H1 (cell line): ENCODE measurements around the gene ATP6V1F. TPM values are rescaled to one million over a fixed set of nuclear protein-coding genes. Genes with fewer than 3 reads are reported as not detected.

Source experiments
- CTCF ChIA-PET: fragments of 300-600 bp; sonication (Branson Sonifier 250); formaldehyde crosslinking; loops from one replicate; lab custom pipeline; 2021; ENCODE audit not compliant: partially characterized antibody; lab: Charles Lee
- POLR2A ChIA-PET: fragments of 300-600 bp; sonication (Branson Sonifier 250); formaldehyde crosslinking; loops from one replicate; lab custom pipeline; 2021; ENCODE audit warnings: inconsistent platforms; ENCODE audit not compliant: partially characterized antibody; lab: Charles Lee
- DNase-seq, 2 experiments: peaks; one replicate each; pipeline versions ENCODE4 v3.0.0 to v3.0.0-alpha.2; 2010 to 2022; ENCODE audit warnings: low spot score in 2 of 2, low read depth in 1 of 2, mixed read lengths in 1 of 2
- FAIRE-seq: peaks from 2 replicates; lab custom pipeline; 2011; peaks lifted over from hg19 to GRCh38; lab: Jason Lieb, UNC
- H2AFZ ChIP-seq: 2 replicates; pipeline ENCODE4 v1.8.1; 2012; ENCODE audit warnings: low read length, inconsistent platforms
- H2AK5ac ChIP-seq: 2 replicates; pipeline ENCODE4 v1.6.1; 2013; ENCODE audit warnings: low read depth, low read length
- H2BK120ac ChIP-seq: replicated peaks from 2 replicates; pipeline ENCODE3; 2013; ENCODE audit warnings: low read depth, low read length, inconsistent platforms
- H2BK12ac ChIP-seq: 2 replicates; pipeline ENCODE4 v1.6.1; 2013; ENCODE audit warnings: low read depth, low read length
- H2BK15ac ChIP-seq: 2 replicates; pipeline ENCODE4 v1.6.1; 2013; ENCODE audit warnings: low read length
- H2BK20ac ChIP-seq: 2 replicates; pipeline ENCODE4 v1.6.1; 2013; ENCODE audit warnings: low read length
- H2BK5ac ChIP-seq: 2 replicates; pipeline ENCODE4 v1.6.1; 2013; ENCODE audit warnings: low read depth, low read length
- H3K14ac ChIP-seq: 2 replicates; pipeline ENCODE4 v1.6.1; 2013; ENCODE audit warnings: inconsistent platforms; ENCODE audit not compliant: insufficient read length
- H3K18ac ChIP-seq: 2 replicates; pipeline ENCODE4 v1.6.1; 2013; ENCODE audit warnings: low read length; ENCODE audit errors: extremely low read depth
- H3K23ac ChIP-seq: 2 replicates; pipeline ENCODE4 v1.6.1; 2013; ENCODE audit warnings: inconsistent platforms; ENCODE audit not compliant: insufficient read length
- H3K23me2 ChIP-seq: 2 replicates; pipeline ENCODE4 v1.6.1; 2013; ENCODE audit warnings: low read depth, low read length
- H3K27ac ChIP-seq: 2 replicates; pipeline ENCODE4 v1.6.1; 2011; ENCODE audit warnings: low read depth, low read length, inconsistent platforms
- H3K27me3 ChIP-seq, 4 experiments: replicated peaks in 1 of 4; 1 replicate in 1 of 4; 2 replicates in 3 of 4; pipeline versions ENCODE4 v1.6.1 to v1.8.1; 2011 to 2013; ENCODE audit warnings: low read length in 3 of 4, mild to moderate bottlenecking in 3 of 4, inconsistent platforms in 2 of 4, mixed read lengths in 2 of 4, moderate library complexity in 1 of 4; ENCODE audit not compliant: control insufficient read depth in 3 of 4, insufficient read depth in 3 of 4; ENCODE audit errors: extremely low read depth in 1 of 4
- H3K36me3 ChIP-seq, 4 experiments: 2 replicates each; pipeline versions ENCODE4 v1.6.1 to v1.8.1; 2011 to 2013; ENCODE audit warnings: mild to moderate bottlenecking in 4 of 4, low read length in 3 of 4, moderate library complexity in 2 of 4, control low read depth in 1 of 4, inconsistent platforms in 1 of 4; ENCODE audit not compliant: insufficient read depth in 4 of 4, control insufficient read depth in 2 of 4
- H3K4ac ChIP-seq: replicated peaks from 2 replicates; pipeline ENCODE3; 2013; ENCODE audit warnings: low read length, low read depth, mixed read lengths, inconsistent platforms; ENCODE audit not compliant: insufficient read length
- H3K4me1 ChIP-seq, 4 experiments: replicated peaks in 1 of 4; 1 replicate in 1 of 4; 2 replicates in 3 of 4; pipeline versions ENCODE4 v1.6.1 to v1.8.1; 2011 to 2013; ENCODE audit warnings: low read length in 3 of 4, inconsistent platforms in 2 of 4, mixed read lengths in 1 of 4; ENCODE audit not compliant: insufficient read depth in 4 of 4, control insufficient read depth in 3 of 4
- H3K4me2 ChIP-seq, 2 experiments: 2 replicates each; pipeline versions ENCODE4 v1.6.1 to v1.8.1; 2011 to 2013; ENCODE audit warnings: low read depth in 2 of 2, low read length in 2 of 2, control low read depth in 1 of 2, inconsistent platforms in 1 of 2, mild to moderate bottlenecking in 1 of 2; ENCODE audit not compliant: insufficient read depth in 1 of 2
- H3K4me3 ChIP-seq, 4 experiments: fragments of 200-600, 300-600 bp in 1 of 4; sonication (generic), shearing (Covaris generic), sonication (Bioruptor Twin) in 1 of 4; 2 replicates each; pipeline versions ENCODE4 v1.5.1 to v1.8.1; 2011 to 2016; ENCODE audit warnings: low read length in 4 of 4, low read depth in 3 of 4, control low read depth in 2 of 4, inconsistent platforms in 2 of 4, mild to moderate bottlenecking in 2 of 4, mixed read lengths in 1 of 4, moderate library complexity in 1 of 4; ENCODE audit not compliant: insufficient read depth in 2 of 4; ENCODE audit errors: extremely low read depth in 1 of 4
- H3K56ac ChIP-seq: replicated peaks from 2 replicates; pipeline ENCODE3; 2013; ENCODE audit warnings: low read depth, mild to moderate bottlenecking, mixed read lengths, low read length, inconsistent platforms; ENCODE audit not compliant: insufficient read length
- H3K79me1 ChIP-seq: 2 replicates; pipeline ENCODE4 v1.6.1; 2013; ENCODE audit warnings: low read depth, low read length, control low read depth
- H3K79me2 ChIP-seq, 2 experiments: 2 replicates each; pipeline versions ENCODE4 v1.6.1 to v1.8.1; 2012 to 2013; ENCODE audit warnings: low read length in 2 of 2, mild to moderate bottlenecking in 2 of 2, inconsistent platforms in 1 of 2; ENCODE audit not compliant: insufficient read depth in 2 of 2, control insufficient read depth in 1 of 2
- H3K9ac ChIP-seq, 4 experiments: replicated peaks in 1 of 4; 1 replicate in 1 of 4; 2 replicates in 3 of 4; pipeline versions ENCODE4 v1.6.1 to v1.8.1; 2011 to 2013; ENCODE audit warnings: low read depth in 3 of 4, low read length in 3 of 4, control low read depth in 2 of 4, mild to moderate bottlenecking in 2 of 4, moderate library complexity in 2 of 4, inconsistent platforms in 1 of 4; ENCODE audit errors: extremely low read depth in 1 of 4
- H3K9me3 ChIP-seq, 2 experiments: 2 replicates each; pipeline versions ENCODE4 v1.6.1 to v1.8.1; 2012 to 2013; ENCODE audit warnings: mild to moderate bottlenecking in 2 of 2, moderate library complexity in 2 of 2, control low read depth in 1 of 2, inconsistent platforms in 1 of 2, low read depth in 1 of 2, low read length in 1 of 2, mixed read lengths in 1 of 2; ENCODE audit not compliant: insufficient read depth in 2 of 2
- H4K20me1 ChIP-seq, 2 experiments: replicated peaks in 1 of 2; 2 replicates each; pipeline versions ENCODE3 to v1.8.1; 2011 to 2013; ENCODE audit warnings: inconsistent platforms in 2 of 2, low read length in 2 of 2, mild to moderate bottlenecking in 1 of 2; ENCODE audit not compliant: insufficient read depth in 2 of 2, control insufficient read depth in 1 of 2
- H4K5ac ChIP-seq: 2 replicates; pipeline ENCODE4 v1.6.1; 2013; ENCODE audit warnings: low read length, low read depth, mixed read lengths, inconsistent platforms; ENCODE audit not compliant: insufficient read length
- H4K8ac ChIP-seq: 2 replicates; pipeline ENCODE4 v1.8.0; 2013; ENCODE audit warnings: mild to moderate bottlenecking, moderate library complexity, low read length, inconsistent platforms; ENCODE audit not compliant: insufficient read depth; ENCODE audit errors: extremely low read depth
- H4K91ac ChIP-seq: replicated peaks from 2 replicates; pipeline ENCODE3; 2013; ENCODE audit warnings: low read length, mixed read lengths, inconsistent platforms; ENCODE audit not compliant: insufficient read length
- ASH2L ChIP-seq: fragments of 200-600, 300-600 bp; sonication (generic); IDR thresholded peaks from one replicate; pipeline ENCODE4 v1.7.1; 2017; ENCODE audit warnings: low read length
- ATF3 ChIP-seq: IDR thresholded peaks from 2 replicates; pipeline ENCODE4 v1.6.1; 2011; ENCODE audit warnings: low read depth, mild to moderate bottlenecking, low read length; ENCODE audit not compliant: insufficient read depth
- BRCA1 ChIP-seq: IDR thresholded peaks from 2 replicates; pipeline ENCODE4 v1.6.1; 2012; ENCODE audit warnings: low read depth, low read length, improper control_type of control experiment
- EGR1 ChIP-seq: IDR thresholded peaks from 2 replicates; pipeline ENCODE4 v1.6.1; 2011; ENCODE audit warnings: low read depth, low read length, borderline replicate concordance
- EZH2 ChIP-seq: fragments of 200-600 bp; sonication (generic); IDR thresholded peaks from 2 replicates; pipeline ENCODE4 v1.7.1; 2012; ENCODE audit warnings: low read depth, mild to moderate bottlenecking, moderate library complexity, low read length, inconsistent platforms; ENCODE audit not compliant: severe bottlenecking
- PHF8 ChIP-seq: fragments of 200-600 bp; sonication (generic); conservative IDR thresholded peaks from 2 replicates; pipeline ENCODE4 v1.7.1; 2012; ENCODE audit warnings: low read depth, mild to moderate bottlenecking, inconsistent platforms, low read length, moderate library complexity
- RBBP5 ChIP-seq: IDR thresholded peaks from 2 replicates; pipeline ENCODE4 v1.7.1; 2012; ENCODE audit warnings: low read depth, mild to moderate bottlenecking, inconsistent platforms, low read length, moderate library complexity, borderline replicate concordance
- SUZ12 ChIP-seq: fragments of 200-600 bp; sonication (generic); IDR thresholded peaks from 2 replicates; pipeline ENCODE4 v1.6.1; 2012; ENCODE audit warnings: mild to moderate bottlenecking, inconsistent platforms, low read length, moderate library complexity, mixed read lengths
- TCF12 ChIP-seq: IDR thresholded peaks from 2 replicates; pipeline ENCODE4 v1.6.1; 2011; ENCODE audit warnings: low read depth, mild to moderate bottlenecking, low read length
- whole genome bisulfite sequencing, 2 experiments: shearing (Covaris generic) in 1 of 2; methylation state at CpG; one replicate each; pipeline versions ENCODE4 v1.1.6 to v1.1.7; 2013 to 2015; ENCODE audit warnings: low lambda C conversion rate in 2 of 2, mixed read lengths in 2 of 2, inconsistent platforms in 1 of 2, low coverage in 1 of 2, missing lambda C conversion rate in 1 of 2; ENCODE audit not compliant: insufficient replicate concordance in 2 of 2, insufficient coverage in 1 of 2, insufficient read length in 1 of 2; ENCODE audit errors: extremely low coverage in 1 of 2, missing lambda C conversion rate in 1 of 2; 5-methylcytosine and 5-hydroxymethylcytosine counted together
- polyA plus RNA-seq, 7 experiments: library from polyadenylated mRNA; depleted of rRNA in 3 of 7; stranded (reverse) in 5 of 7; unstranded in 2 of 7; fragments of >200 nt in 5 of 7; fragments of 200-250 nt in 2 of 7; gene quantifications; 1 replicate in 5 of 7; 2 replicates in 1 of 7; 4 replicates in 1 of 7; pipeline versions ENCODE4 v1.2.1 to v1.2.3, GENCODE V29; 2011 to 2013; ENCODE audit warnings: missing spikeins in 2 of 7, mixed read lengths in 2 of 7
- total RNA-seq: library from RNA; stranded (reverse); fragmentation: NEBNext Ultra II Directional; extraction: Animal tissue kit (Norgen Biotek cat#: 25700); gene quantifications from 2 replicates; pipeline ENCODE4 v1.2.1, GENCODE V29; 2021

The ATP6V1F gene
- total and polyA plus RNA-seq, 2 of the 8 experiments (the other 6 are each of a cell fraction or from before 2014, with no cell fraction given) = 104 to 318 TPM

DNA sequence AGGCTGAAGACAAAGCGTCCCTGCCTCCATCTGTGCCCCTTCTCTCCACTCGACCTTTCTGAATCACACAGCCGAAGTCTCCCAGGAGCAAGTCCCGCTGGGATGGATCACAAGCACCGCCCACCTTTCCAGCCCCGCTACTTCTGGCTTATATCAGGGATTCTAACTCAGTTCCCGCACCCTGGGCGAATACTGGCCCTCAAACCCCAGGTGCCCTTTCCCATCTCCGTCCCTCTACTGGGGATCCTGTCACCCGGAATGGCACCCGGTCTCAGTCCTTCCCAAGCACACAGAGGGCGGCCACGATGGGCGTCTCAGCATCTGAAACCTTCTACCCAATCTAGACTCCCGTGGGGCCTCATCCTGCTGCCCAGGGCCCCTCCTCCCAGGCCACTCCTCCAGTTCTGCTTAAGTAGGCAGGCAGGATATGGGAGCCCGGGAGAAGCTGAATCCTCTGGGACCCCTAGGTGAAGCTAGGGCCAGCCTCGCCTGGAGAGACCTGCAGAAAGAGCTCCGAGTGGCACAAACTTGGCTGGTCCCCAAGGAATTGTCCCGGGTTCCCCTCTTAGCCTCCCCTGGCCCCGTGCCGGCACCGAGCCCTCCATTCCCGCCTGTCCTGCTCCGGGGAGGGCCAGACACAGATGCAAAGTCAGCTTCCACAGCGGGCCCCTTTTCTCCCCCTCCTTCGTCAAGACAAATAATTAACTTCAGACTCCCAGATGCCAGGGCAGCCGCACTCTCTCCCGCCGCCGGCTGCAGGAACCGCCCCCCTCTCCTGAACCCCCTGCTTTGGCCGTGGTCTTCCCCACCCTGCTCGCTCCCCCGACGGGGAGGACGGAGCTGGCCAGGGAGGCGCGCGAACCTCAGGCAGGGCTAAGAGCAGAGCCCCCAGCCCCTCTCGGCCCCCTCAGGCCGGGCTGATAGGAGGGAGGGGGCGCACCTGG lies 47.2 kb downstream of the ATP6V1F start:
- CTCF ChIA-PET = interaction anchor here (0.5 to 4.5 kb wide), 17 partner anchors 12 to 1767 kb away, joined by 3 to 42 read pairs (median 3); no protein-coding TSS in a partner anchor
- peaks cover 11% of the 10 kb centered on the region; the same call in 1 of the 2 replicates for H3K23me2 ChIP-seq
- H3K27ac ChIP-seq = no peak overlapping the region
- H2AK5ac ChIP-seq = no peak overlapping the region
- no peak overlapping the region for H3K9ac ChIP-seq
- peak overlapping the region; percentile 37 to 67 (median 52) for H3K4me3 ChIP-seq
- no peak overlapping the region for H2BK20ac ChIP-seq
- no peaks in the 10 kb centered on the region for H4K20me1 ChIP-seq
- H2BK15ac ChIP-seq = no peak overlapping the region
- peak overlapping the region; percentile 39 for H2AFZ ChIP-seq
- no peak overlapping the region for H2BK120ac ChIP-seq
- H3K79me1 ChIP-seq = no peaks in the 10 kb centered on the region
- H3K56ac ChIP-seq = no peak overlapping the region
- peak overlapping the region; percentile 89 to 91 for H3K4me2 ChIP-seq
- POLR2A ChIA-PET = interaction anchor here (0.7 to 2.4 kb wide), 11 partner anchors 9 to 145 kb away, joined by 3 to 9 read pairs (median 3); partner anchors contain the start of gene TNPO3
- no peaks in the 10 kb centered on the region for H3K36me3 ChIP-seq
- WGBS, 2 experiments = 3% methylated on average over 28 of the region's 42 CpGs; no CpG with 5 or more reads in 1 of the 2 experiments
- TF ChIP-seq EZH2 (peak; percentile 68), ATF3 (no peak), TCF12 (no peak), BRCA1 (no peak), SUZ12 (peak; percentile 69), RBBP5 (0 out of 2 replicates have a peak, but pooled peaks have one; percentile 11), PHF8 (0 out of 2 replicates have a peak, but pooled peaks have one; percentile 40), EGR1 (no peak), ASH2L (peak; percentile 79)
- no peak overlapping the region for H3K4ac ChIP-seq
- H2BK12ac ChIP-seq = 0 out of 2 replicates have a peak overlapping the region, but pooled peaks have one; percentile 50
- H4K91ac ChIP-seq = no peak overlapping the region
- H3K14ac ChIP-seq = no peak overlapping the region
- H3K18ac ChIP-seq = peak overlapping the region; percentile 60
- H4K5ac ChIP-seq = no peak overlapping the region
- no peaks in the 10 kb centered on the region for H3K79me2 ChIP-seq
- H4K8ac ChIP-seq = peak overlapping the region; percentile 31
- DNase-seq (peak in 1 of 2 experiments; percentile 71), FAIRE-seq (no peak)
- no peak overlapping the region for H3K23ac ChIP-seq
- H2BK5ac ChIP-seq = no peak overlapping the region
- peaks cover 4 to 36% (median 20%) of the 10 kb centered on the region in 4 experiments for H3K4me1 ChIP-seq
- H3K9me3 ChIP-seq = no peaks in the 10 kb centered on the region
- peaks cover 13 to 53% (median 38%) of the 10 kb centered on the region in 4 experiments for H3K27me3 ChIP-seq
